ENCODE results near the gene AGTR1. TPM values are rescaled to one million over a fixed set of nuclear protein-coding genes. Genes with fewer than 3 reads are reported as not detected.

AGTR1 gene
- total RNA-seq, 1 donor from 2014 or later = 41.8 TPM

- no peaks in the 10 kb centered on the region for H3K36me3 ChIP-seq (ENCODE audit: control insufficient read depth in 3 of 3, insufficient read depth in 3 of 3, low read length in 3 of 3)
- no peak overlapping the region for H3K9ac ChIP-seq (ENCODE audit: low read depth in 1 of 3, low read length in 3 of 3)
- H3K4me1 ChIP-seq (ENCODE audit: control insufficient read depth in 3 of 3, insufficient read depth in 3 of 3, low read length in 3 of 3) = no peaks in the 10 kb centered on the region
- peaks cover 0 to 2% (median 0%) of the 10 kb centered on the region in 3 donors for H3K9me3 ChIP-seq (ENCODE audit: control insufficient read depth in 3 of 3, low read length in 3 of 3)
- no peak overlapping the region for H3K4me3 ChIP-seq (ENCODE audit: low read length in 3 of 3)
- no peak overlapping the region for H3K27ac ChIP-seq (ENCODE audit: low read depth, low read length)
- no peaks in the 10 kb centered on the region for H3K27me3 ChIP-seq (ENCODE audit: control insufficient read depth in 3 of 3, insufficient read depth in 3 of 3, low read length in 3 of 3)
These were observed 58.6 kb downstream of the AGTR1 start for GRCh38 chr3:148756311-148756710.

GRCh38 chr3:148757238-148758215 is 59.8 kb downstream of the AGTR1 start:
- Histone ChIP-seq H3K4me3 (ENCODE audit: low read length in 3 of 3) (no peak overlapping the region), H3K27me3 (ENCODE audit: control insufficient read depth in 3 of 3, insufficient read depth in 3 of 3, low read length in 3 of 3) (no peaks in the 10 kb centered on the region), H3K36me3 (ENCODE audit: control insufficient read depth in 3 of 3, insufficient read depth in 3 of 3, low read length in 3 of 3) (no peaks in the 10 kb centered on the region), H3K9ac (ENCODE audit: low read depth in 1 of 3, low read length in 3 of 3) (no peak overlapping the region), H3K27ac (ENCODE audit: low read depth, low read length) (peak overlapping the region; percentile 6), H3K4me1 (ENCODE audit: control insufficient read depth in 3 of 3, insufficient read depth in 3 of 3, low read length in 3 of 3) (no peaks in the 10 kb centered on the region), H3K9me3 (ENCODE audit: control insufficient read depth in 3 of 3, low read length in 3 of 3) (peaks cover 0 to 2% (median 0%) of the 10 kb centered on the region in 3 donors)

GRCh38 chr3:148758303-148758884 is 60.7 kb downstream of the AGTR1 start:
- Histone ChIP-seq H3K27me3 (ENCODE audit: control insufficient read depth in 3 of 3, insufficient read depth in 3 of 3, low read length in 3 of 3) (no peaks in the 10 kb centered on the region), H3K4me1 (ENCODE audit: control insufficient read depth in 3 of 3, insufficient read depth in 3 of 3, low read length in 3 of 3) (no peaks in the 10 kb centered on the region), H3K36me3 (ENCODE audit: control insufficient read depth in 3 of 3, insufficient read depth in 3 of 3, low read length in 3 of 3) (no peaks in the 10 kb centered on the region), H3K9ac (ENCODE audit: low read depth in 1 of 3, low read length in 3 of 3) (no peak overlapping the region), H3K4me3 (ENCODE audit: low read length in 3 of 3) (no peak overlapping the region), H3K27ac (ENCODE audit: low read depth, low read length) (no peak overlapping the region), H3K9me3 (ENCODE audit: control insufficient read depth in 3 of 3, low read length in 3 of 3) (peaks cover 0 to 2% (median 0%) of the 10 kb centered on the region in 3 donors)

- Histone ChIP-seq H3K36me3 (ENCODE audit: control insufficient read depth in 3 of 3, insufficient read depth in 3 of 3, low read length in 3 of 3) (no peaks in the 10 kb centered on the region), H3K4me1 (ENCODE audit: control insufficient read depth in 3 of 3, insufficient read depth in 3 of 3, low read length in 3 of 3) (no peaks in the 10 kb centered on the region), H3K27me3 (ENCODE audit: control insufficient read depth in 3 of 3, insufficient read depth in 3 of 3, low read length in 3 of 3) (no peaks in the 10 kb centered on the region), H3K9ac (ENCODE audit: low read depth in 1 of 3, low read length in 3 of 3) (no peak overlapping the region), H3K4me3 (ENCODE audit: low read length in 3 of 3) (no peak overlapping the region), H3K9me3 (ENCODE audit: control insufficient read depth in 3 of 3, low read length in 3 of 3) (peaks cover 0 to 2% (median 0%) of the 10 kb centered on the region in 3 donors), H3K27ac (ENCODE audit: low read depth, low read length) (no peak overlapping the region)
These were observed 61.7 kb downstream of the AGTR1 start for GRCh38 chr3:148759430-148759829.

GRCh38 chr3:148763156-148763680 is 65.5 kb downstream of the AGTR1 start:
- Histone ChIP-seq H3K27ac (ENCODE audit: low read depth, low read length) (no peak overlapping the region), H3K27me3 (ENCODE audit: control insufficient read depth in 3 of 3, insufficient read depth in 3 of 3, low read length in 3 of 3) (no peaks in the 10 kb centered on the region), H3K9ac (ENCODE audit: low read depth in 1 of 3, low read length in 3 of 3) (no peak overlapping the region), H3K9me3 (ENCODE audit: control insufficient read depth in 3 of 3, low read length in 3 of 3) (peaks cover 0 to 2% (median 0%) of the 10 kb centered on the region in 3 donors), H3K4me1 (ENCODE audit: control insufficient read depth in 3 of 3, insufficient read depth in 3 of 3, low read length in 3 of 3) (no peaks in the 10 kb centered on the region), H3K4me3 (ENCODE audit: low read length in 3 of 3) (no peak overlapping the region), H3K36me3 (ENCODE audit: control insufficient read depth in 3 of 3, insufficient read depth in 3 of 3, low read length in 3 of 3) (no peaks in the 10 kb centered on the region)

GRCh38 chr3:148763986-148764935 is 66.6 kb downstream of the AGTR1 start:
- Histone ChIP-seq H3K27ac (ENCODE audit: low read depth, low read length) (no peak overlapping the region), H3K9ac (ENCODE audit: low read depth in 1 of 3, low read length in 3 of 3) (no peak overlapping the region), H3K9me3 (ENCODE audit: control insufficient read depth in 3 of 3, low read length in 3 of 3) (peaks cover 0 to 2% (median 0%) of the 10 kb centered on the region in 3 donors), H3K4me3 (ENCODE audit: low read length in 3 of 3) (no peak overlapping the region), H3K4me1 (ENCODE audit: control insufficient read depth in 3 of 3, insufficient read depth in 3 of 3, low read length in 3 of 3) (no peaks in the 10 kb centered on the region), H3K36me3 (ENCODE audit: control insufficient read depth in 3 of 3, insufficient read depth in 3 of 3, low read length in 3 of 3) (no peaks in the 10 kb centered on the region), H3K27me3 (ENCODE audit: control insufficient read depth in 3 of 3, insufficient read depth in 3 of 3, low read length in 3 of 3) (no peaks in the 10 kb centered on the region)

- H3K36me3 ChIP-seq (ENCODE audit: control insufficient read depth in 3 of 3, insufficient read depth in 3 of 3, low read length in 3 of 3) = no peaks in the 10 kb centered on the region
- H3K4me1 ChIP-seq (ENCODE audit: control insufficient read depth in 3 of 3, insufficient read depth in 3 of 3, low read length in 3 of 3) = no peaks in the 10 kb centered on the region
- peaks cover 0 to 2% (median 0%) of the 10 kb centered on the region in 3 donors for H3K9me3 ChIP-seq (ENCODE audit: control insufficient read depth in 3 of 3, low read length in 3 of 3)
- no peak overlapping the region for H3K4me3 ChIP-seq (ENCODE audit: low read length in 3 of 3)
- H3K27ac ChIP-seq (ENCODE audit: low read depth, low read length) = no peak overlapping the region
- H3K9ac ChIP-seq (ENCODE audit: low read depth in 1 of 3, low read length in 3 of 3) = no peak overlapping the region
- no peaks in the 10 kb centered on the region for H3K27me3 ChIP-seq (ENCODE audit: control insufficient read depth in 3 of 3, insufficient read depth in 3 of 3, low read length in 3 of 3)
These were observed 74.7 kb downstream of the AGTR1 start for GRCh38 chr3:148772361-148772760.

GRCh38 chr3:148772835-148773234 is 75.1 kb downstream of the AGTR1 start:
- Histone ChIP-seq H3K9ac (ENCODE audit: low read depth in 1 of 3, low read length in 3 of 3) (no peak overlapping the region), H3K9me3 (ENCODE audit: control insufficient read depth in 3 of 3, low read length in 3 of 3) (peaks cover 0 to 2% (median 0%) of the 10 kb centered on the region in 3 donors), H3K36me3 (ENCODE audit: control insufficient read depth in 3 of 3, insufficient read depth in 3 of 3, low read length in 3 of 3) (no peaks in the 10 kb centered on the region), H3K27ac (ENCODE audit: low read depth, low read length) (no peak overlapping the region), H3K27me3 (ENCODE audit: control insufficient read depth in 3 of 3, insufficient read depth in 3 of 3, low read length in 3 of 3) (no peaks in the 10 kb centered on the region), H3K4me1 (ENCODE audit: control insufficient read depth in 3 of 3, insufficient read depth in 3 of 3, low read length in 3 of 3) (no peaks in the 10 kb centered on the region), H3K4me3 (ENCODE audit: low read length in 3 of 3) (no peak overlapping the region)

GRCh38 chr3:148773805-148774204 is 76.1 kb downstream of the AGTR1 start:
- no peak overlapping the region for H3K9ac ChIP-seq (ENCODE audit: low read depth in 1 of 3, low read length in 3 of 3)
- no peaks in the 10 kb centered on the region for H3K36me3 ChIP-seq (ENCODE audit: control insufficient read depth in 3 of 3, insufficient read depth in 3 of 3, low read length in 3 of 3)
- no peak overlapping the region for H3K4me3 ChIP-seq (ENCODE audit: low read length in 3 of 3)
- no peaks in the 10 kb centered on the region for H3K4me1 ChIP-seq (ENCODE audit: control insufficient read depth in 3 of 3, insufficient read depth in 3 of 3, low read length in 3 of 3)
- peaks cover 0 to 2% (median 0%) of the 10 kb centered on the region in 3 donors for H3K9me3 ChIP-seq (ENCODE audit: control insufficient read depth in 3 of 3, low read length in 3 of 3)
- H3K27me3 ChIP-seq (ENCODE audit: control insufficient read depth in 3 of 3, insufficient read depth in 3 of 3, low read length in 3 of 3) = no peaks in the 10 kb centered on the region
- H3K27ac ChIP-seq (ENCODE audit: low read depth, low read length) = no peak overlapping the region
